Neural cell (in vitro differentiated cells): ENCODE results near the gene PDE8B. TPM values are rescaled to one million over a fixed set of nuclear protein-coding genes. Genes with fewer than 3 reads are reported as not detected.

Experiments
- H2AFZ ChIP-seq: fragments of 200-600, 300-800 bp; sonication (generic), shearing (Covaris generic); 2 replicates; pipeline ENCODE4 v1.6.0; 2014; ENCODE audit warnings: low read depth, mild to moderate bottlenecking, antibody characterized with exemption, low read length, moderate library complexity
- H3F3A ChIP-seq: fragments of 200-600 bp; shearing (Covaris generic); 2 replicates; pipeline ENCODE4 v1.6.1; 2016; ENCODE audit warnings: mild to moderate bottlenecking, moderate library complexity, mixed read lengths, antibody characterized with exemption, low read length; ENCODE audit not compliant: insufficient read depth, poor library complexity, severe bottlenecking
- H3K27ac ChIP-seq: fragments of 200-600, 300-800 bp; sonication (generic), shearing (Covaris generic); 2 replicates; pipeline ENCODE4 v1.5.1; 2014; ENCODE audit warnings: mild to moderate bottlenecking, low read length, moderate library complexity
- H3K27me3 ChIP-seq: fragments of 300-800, 200-600 bp; sonication (generic), shearing (Covaris generic); 2 replicates; pipeline ENCODE4 v1.6.0; 2014; ENCODE audit warnings: mild to moderate bottlenecking, low read depth, low read length, moderate library complexity; ENCODE audit not compliant: insufficient read depth
- H3K36me3 ChIP-seq: fragments of 300-800, 200-600 bp; sonication (generic), shearing (Covaris generic); 2 replicates; pipeline ENCODE4 v1.5.1; 2014; ENCODE audit warnings: mild to moderate bottlenecking, antibody characterized with exemption, low read length, moderate library complexity; ENCODE audit not compliant: insufficient read depth
- H3K4me2 ChIP-seq: fragments of 300-800, 200-600 bp; sonication (generic), shearing (Covaris generic); 2 replicates; pipeline ENCODE4 v1.6.0; 2014; ENCODE audit warnings: mild to moderate bottlenecking, low read length
- H3K4me3 ChIP-seq: fragments of 300-800, 200-600 bp; sonication (generic), shearing (Covaris generic); 2 replicates; pipeline ENCODE4 v1.5.1; 2014; ENCODE audit warnings: mild to moderate bottlenecking, low read length, moderate library complexity
- H3K79me2 ChIP-seq: fragments of 200-600 bp; shearing (Covaris generic); replicated peaks from 2 replicates; pipeline ENCODE4 v1.6.0; 2014; ENCODE audit warnings: mild to moderate bottlenecking, low read length, moderate library complexity; ENCODE audit not compliant: insufficient read depth
- H3K9ac ChIP-seq: fragments of 300-800, 200-600 bp; sonication (generic), shearing (Covaris generic); 2 replicates; pipeline ENCODE4 v1.6.1; 2016; ENCODE audit warnings: mild to moderate bottlenecking, low read length, mixed read lengths
- H3K9me2 ChIP-seq: fragments of 200-600 bp; shearing (Covaris generic); 2 replicates; pipeline ENCODE4 v1.6.1; 2016; ENCODE audit warnings: mild to moderate bottlenecking, low read length, mixed read lengths; ENCODE audit not compliant: insufficient read depth
- H3K9me3 ChIP-seq: fragments of 200-600, 300-800 bp; sonication (generic), shearing (Covaris generic); 2 replicates; pipeline ENCODE4 v1.6.1; 2016; ENCODE audit warnings: mild to moderate bottlenecking, mixed run types, low read length, moderate library complexity, mixed read lengths
- H4K20me1 ChIP-seq: fragments of 200-600 bp; shearing (Covaris generic); 2 replicates; pipeline ENCODE4 v1.6.1; 2016; ENCODE audit warnings: mild to moderate bottlenecking, mixed run types; ENCODE audit not compliant: insufficient read depth
- EP300 ChIP-seq: fragments of 450-650 bp; conservative IDR thresholded peaks from 2 replicates; pipeline ENCODE4 v1.6.1; 2014; ENCODE audit warnings: antibody characterized with exemption, mild to moderate bottlenecking, moderate library complexity; ENCODE audit not compliant: poor library complexity, severe bottlenecking
- EZH2 ChIP-seq: fragments of 200-600, 300-800 bp; shearing (Covaris generic), sonication (generic); IDR thresholded peaks from 2 replicates; pipeline ENCODE4 v1.6.1; 2014; ENCODE audit warnings: antibody characterized with exemption, low read length, borderline replicate concordance, mild to moderate bottlenecking; ENCODE audit not compliant: insufficient read depth, poor library complexity, severe bottlenecking
- MXI1 ChIP-seq: fragments of 450-650 bp; conservative IDR thresholded peaks from 2 replicates; pipeline ENCODE4 v1.6.1; 2014; ENCODE audit warnings: antibody characterized with exemption, mild to moderate bottlenecking; ENCODE audit not compliant: poor library complexity, severe bottlenecking
- POLR2AphosphoS5 ChIP-seq: IDR thresholded peaks from 2 replicates; pipeline ENCODE4 v1.6.1; 2012
- RAD21 ChIP-seq: fragments of 450-650 bp; conservative IDR thresholded peaks from 2 replicates; pipeline ENCODE4 v1.6.1; 2014; ENCODE audit warnings: antibody characterized with exemption, mild to moderate bottlenecking, moderate library complexity
- SMC3 ChIP-seq: fragments of 450-650 bp; conservative IDR thresholded peaks from 2 replicates; pipeline ENCODE4 v1.6.1; 2014; ENCODE audit warnings: antibody characterized with exemption, mild to moderate bottlenecking, moderate library complexity; ENCODE audit not compliant: poor library complexity
- TAF1 ChIP-seq: IDR thresholded peaks from 2 replicates; pipeline ENCODE4 v1.6.1; 2012; ENCODE audit warnings: low read depth
- polyA plus RNA-seq: library from polyadenylated mRNA; depleted of rRNA; stranded (reverse); fragments of >200 nt; gene quantifications from 2 replicates; pipeline ENCODE4 v1.2.3, GENCODE V29; 2014
- TF ChIP-seq, protein P1 (sequence below): IDR thresholded peaks from 2 replicates; pipeline ENCODE4 v1.6.1; 2012; ENCODE audit warnings: borderline replicate concordance
- TF ChIP-seq, protein P2 (sequence below): fragments of 450-650 bp; IDR thresholded peaks from 2 replicates; pipeline ENCODE4 v1.5.1; 2014; ENCODE audit warnings: antibody characterized with exemption, mild to moderate bottlenecking, moderate library complexity; ENCODE audit not compliant: poor library complexity, severe bottlenecking

Gene PDE8B
- polyA plus RNA-seq, 1 donor from 2014 or later: 0.22 TPM

DNA sequence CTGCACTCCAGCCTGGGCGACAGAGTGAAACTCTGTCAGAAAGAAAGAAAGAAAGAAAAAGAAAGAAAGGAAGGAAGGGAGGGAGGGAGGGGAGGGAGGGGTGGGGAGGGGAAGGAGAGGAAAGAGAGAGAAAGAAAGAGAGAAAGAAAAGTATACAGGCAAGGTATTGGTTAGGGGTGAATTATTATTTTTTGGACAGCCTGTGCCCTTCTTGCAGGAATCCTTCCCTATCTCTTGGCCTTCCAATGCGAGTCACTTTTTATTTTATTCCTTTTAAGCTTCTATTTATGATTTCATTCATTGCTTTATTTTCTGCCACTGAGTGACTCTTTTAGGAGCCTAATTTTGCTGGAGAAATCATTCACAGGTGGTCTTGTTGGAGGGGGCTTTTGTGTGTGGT lies 98.7 kb downstream of the PDE8B start:
- H2AFZ ChIP-seq: no peak overlapping the region
- no peaks in the 10 kb centered on the region for H3K9me3 ChIP-seq
- TF ChIP-seq, protein P1, sequence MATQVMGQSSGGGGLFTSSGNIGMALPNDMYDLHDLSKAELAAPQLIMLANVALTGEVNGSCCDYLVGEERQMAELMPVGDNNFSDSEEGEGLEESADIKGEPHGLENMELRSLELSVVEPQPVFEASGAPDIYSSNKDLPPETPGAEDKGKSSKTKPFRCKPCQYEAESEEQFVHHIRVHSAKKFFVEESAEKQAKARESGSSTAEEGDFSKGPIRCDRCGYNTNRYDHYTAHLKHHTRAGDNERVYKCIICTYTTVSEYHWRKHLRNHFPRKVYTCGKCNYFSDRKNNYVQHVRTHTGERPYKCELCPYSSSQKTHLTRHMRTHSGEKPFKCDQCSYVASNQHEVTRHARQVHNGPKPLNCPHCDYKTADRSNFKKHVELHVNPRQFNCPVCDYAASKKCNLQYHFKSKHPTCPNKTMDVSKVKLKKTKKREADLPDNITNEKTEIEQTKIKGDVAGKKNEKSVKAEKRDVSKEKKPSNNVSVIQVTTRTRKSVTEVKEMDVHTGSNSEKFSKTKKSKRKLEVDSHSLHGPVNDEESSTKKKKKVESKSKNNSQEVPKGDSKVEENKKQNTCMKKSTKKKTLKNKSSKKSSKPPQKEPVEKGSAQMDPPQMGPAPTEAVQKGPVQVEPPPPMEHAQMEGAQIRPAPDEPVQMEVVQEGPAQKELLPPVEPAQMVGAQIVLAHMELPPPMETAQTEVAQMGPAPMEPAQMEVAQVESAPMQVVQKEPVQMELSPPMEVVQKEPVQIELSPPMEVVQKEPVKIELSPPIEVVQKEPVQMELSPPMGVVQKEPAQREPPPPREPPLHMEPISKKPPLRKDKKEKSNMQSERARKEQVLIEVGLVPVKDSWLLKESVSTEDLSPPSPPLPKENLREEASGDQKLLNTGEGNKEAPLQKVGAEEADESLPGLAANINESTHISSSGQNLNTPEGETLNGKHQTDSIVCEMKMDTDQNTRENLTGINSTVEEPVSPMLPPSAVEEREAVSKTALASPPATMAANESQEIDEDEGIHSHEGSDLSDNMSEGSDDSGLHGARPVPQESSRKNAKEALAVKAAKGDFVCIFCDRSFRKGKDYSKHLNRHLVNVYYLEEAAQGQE: no peak
- TF ChIP-seq SMC3: no peak
- no peak for TF ChIP-seq TAF1
- H4K20me1 ChIP-seq: no peaks in the 10 kb centered on the region
- no peak overlapping the region for H3K9ac ChIP-seq
- no peak overlapping the region for H3K27ac ChIP-seq
- no peaks in the 10 kb centered on the region for H3F3A ChIP-seq
- no peak overlapping the region for H3K4me2 ChIP-seq
- H3K79me2 ChIP-seq: no peaks in the 10 kb centered on the region
- no peaks in the 10 kb centered on the region for H3K36me3 ChIP-seq
- H3K9me2 ChIP-seq: no peaks in the 10 kb centered on the region
- no peaks in the 10 kb centered on the region for H3K27me3 ChIP-seq
- no peak overlapping the region for H3K4me3 ChIP-seq

DNA sequence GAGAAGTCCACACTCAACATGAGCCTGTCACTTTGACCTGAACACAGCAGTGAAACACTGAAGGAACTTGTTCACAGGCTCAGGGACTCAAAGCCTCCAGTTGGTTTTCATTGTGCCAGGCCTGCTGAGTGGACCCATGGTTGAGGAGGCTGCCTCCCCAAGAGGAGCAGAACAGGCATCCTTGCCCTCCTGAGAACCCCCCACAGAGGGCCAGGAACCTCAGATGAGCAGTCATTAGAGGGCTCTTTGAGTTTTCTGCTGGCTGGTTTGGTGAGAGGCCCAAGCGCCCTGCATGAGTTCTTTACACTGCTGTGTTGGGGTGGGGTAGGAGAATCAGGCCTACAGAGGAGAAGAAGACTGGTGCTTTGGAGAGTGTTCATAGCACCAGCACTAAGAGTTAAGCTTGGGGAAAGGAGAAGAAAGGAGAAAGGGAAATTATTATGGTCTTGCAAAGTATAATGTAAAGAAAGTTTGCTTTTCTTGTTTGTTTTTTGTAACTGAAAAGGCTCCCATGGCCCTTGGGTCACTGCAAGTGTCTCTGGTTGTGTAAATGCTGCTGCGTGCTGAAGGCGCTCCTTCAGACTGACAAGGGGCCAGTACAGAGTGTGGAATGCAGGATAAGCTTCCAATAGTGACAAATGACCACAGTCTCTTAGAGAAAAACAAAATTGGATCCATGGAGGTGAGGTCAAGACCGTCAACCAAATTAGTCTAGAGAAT lies 100.2 kb downstream of the PDE8B start:
- no peak overlapping the region for H3K27ac ChIP-seq
- TF ChIP-seq POLR2AphosphoS5 (no peak), MXI1 (no peak), RAD21 (no peak), TAF1 (no peak), EP300 (no peak), EZH2 (no peak), SMC3 (no peak)
- TF ChIP-seq, protein P2, sequence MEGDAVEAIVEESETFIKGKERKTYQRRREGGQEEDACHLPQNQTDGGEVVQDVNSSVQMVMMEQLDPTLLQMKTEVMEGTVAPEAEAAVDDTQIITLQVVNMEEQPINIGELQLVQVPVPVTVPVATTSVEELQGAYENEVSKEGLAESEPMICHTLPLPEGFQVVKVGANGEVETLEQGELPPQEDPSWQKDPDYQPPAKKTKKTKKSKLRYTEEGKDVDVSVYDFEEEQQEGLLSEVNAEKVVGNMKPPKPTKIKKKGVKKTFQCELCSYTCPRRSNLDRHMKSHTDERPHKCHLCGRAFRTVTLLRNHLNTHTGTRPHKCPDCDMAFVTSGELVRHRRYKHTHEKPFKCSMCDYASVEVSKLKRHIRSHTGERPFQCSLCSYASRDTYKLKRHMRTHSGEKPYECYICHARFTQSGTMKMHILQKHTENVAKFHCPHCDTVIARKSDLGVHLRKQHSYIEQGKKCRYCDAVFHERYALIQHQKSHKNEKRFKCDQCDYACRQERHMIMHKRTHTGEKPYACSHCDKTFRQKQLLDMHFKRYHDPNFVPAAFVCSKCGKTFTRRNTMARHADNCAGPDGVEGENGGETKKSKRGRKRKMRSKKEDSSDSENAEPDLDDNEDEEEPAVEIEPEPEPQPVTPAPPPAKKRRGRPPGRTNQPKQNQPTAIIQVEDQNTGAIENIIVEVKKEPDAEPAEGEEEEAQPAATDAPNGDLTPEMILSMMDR: no peak
- TF ChIP-seq, protein P1: no peak

More for the DNA sequence above, 100.2 kb downstream of the PDE8B start:
- H3K9me2 ChIP-seq: no peaks in the 10 kb centered on the region
- H3K9ac ChIP-seq: no peak overlapping the region
- H2AFZ ChIP-seq: no peak overlapping the region
- H3F3A ChIP-seq: no peaks in the 10 kb centered on the region
- no peaks in the 10 kb centered on the region for H3K9me3 ChIP-seq
- H4K20me1 ChIP-seq: no peaks in the 10 kb centered on the region
- no peaks in the 10 kb centered on the region for H3K79me2 ChIP-seq
- H3K4me2 ChIP-seq: no peak overlapping the region
- H3K27me3 ChIP-seq: no peaks in the 10 kb centered on the region
- H3K4me3 ChIP-seq: no peak overlapping the region
- H3K36me3 ChIP-seq: no peaks in the 10 kb centered on the region
